Measurements from ENCODE around the gene PALD1. TPM values are rescaled to one million over a fixed set of nuclear protein-coding genes. Genes with fewer than 3 reads are reported as not detected.

The PALD1 gene
- 10 to 100 TPM in 5 of 6 donors, 1 to 10 TPM in 1; 8.9 to 25.4 (median 13.4) TPM for total RNA-seq

GRCh38 chr10:70478191-70479164 lies at the start of gene PALD1:
PALD1 (plus strand) TSS chr10:70478767; CDS start chr10:70525952, 47,185 bp downstream.
- 1% methylated on average over 67 of the region's 110 CpGs; no CpG with 5 or more reads in 1 of the 2 donors for WGBS, 2 donors

GRCh38 chr10:70430493-70431445 lies 47.8 kb upstream of the PALD1 start:
- Histone ChIP-seq H3K4me1 (peaks cover 31 to 37% (median 35%) of the 10 kb centered on the region in 4 donors), H3K27ac (peak overlapping the region; percentile 52 to 76 (median 72))
- ATAC-seq (ENCODE audit: low FRiP score in 2 of 2) = peak; percentile 83 to 86

More at GRCh38 chr10:70478191-70479164, at the start of gene PALD1:
- Histone ChIP-seq H3K27me3 (peaks cover 0 to 10% (median 1%) of the 10 kb centered on the region in 4 donors), H3K4me1 (peaks cover 25 to 64% (median 52%) of the 10 kb centered on the region in 4 donors), H3K36me3 (no peaks in the 10 kb centered on the region), H3K9me3 (no peaks in the 10 kb centered on the region), H3K4me3 (peak within 1 kb of the TSS; percentile 30 to 75 (median 68)), H3K27ac (peak within 1 kb of the TSS; percentile 80 to 91 (median 90))
- ATAC-seq (ENCODE audit: low FRiP score in 2 of 2) (peak; percentile 41 to 74), DNase-seq (peak; percentile 51 to 91)
- TF ChIP-seq POLR2A (IDR thresholded peaks at IDR 0.05) (peak in 2 of 4 donors; percentile 41 to 55), EP300 (IDR thresholded peaks at IDR 0.05) (no peak), POLR2AphosphoS5 (IDR thresholded peaks at IDR 0.05) (peak; percentile 24 to 43)
- TF ChIP-seq, protein P1, sequence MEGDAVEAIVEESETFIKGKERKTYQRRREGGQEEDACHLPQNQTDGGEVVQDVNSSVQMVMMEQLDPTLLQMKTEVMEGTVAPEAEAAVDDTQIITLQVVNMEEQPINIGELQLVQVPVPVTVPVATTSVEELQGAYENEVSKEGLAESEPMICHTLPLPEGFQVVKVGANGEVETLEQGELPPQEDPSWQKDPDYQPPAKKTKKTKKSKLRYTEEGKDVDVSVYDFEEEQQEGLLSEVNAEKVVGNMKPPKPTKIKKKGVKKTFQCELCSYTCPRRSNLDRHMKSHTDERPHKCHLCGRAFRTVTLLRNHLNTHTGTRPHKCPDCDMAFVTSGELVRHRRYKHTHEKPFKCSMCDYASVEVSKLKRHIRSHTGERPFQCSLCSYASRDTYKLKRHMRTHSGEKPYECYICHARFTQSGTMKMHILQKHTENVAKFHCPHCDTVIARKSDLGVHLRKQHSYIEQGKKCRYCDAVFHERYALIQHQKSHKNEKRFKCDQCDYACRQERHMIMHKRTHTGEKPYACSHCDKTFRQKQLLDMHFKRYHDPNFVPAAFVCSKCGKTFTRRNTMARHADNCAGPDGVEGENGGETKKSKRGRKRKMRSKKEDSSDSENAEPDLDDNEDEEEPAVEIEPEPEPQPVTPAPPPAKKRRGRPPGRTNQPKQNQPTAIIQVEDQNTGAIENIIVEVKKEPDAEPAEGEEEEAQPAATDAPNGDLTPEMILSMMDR (IDR thresholded peaks at IDR 0.05) = peak in 4 of 6 experiments; percentile 51 to 65 (median 53)

GRCh38 chr10:70432101-70432500 lies 46.5 kb upstream of the PALD1 start:
- ATAC-seq (ENCODE audit: low FRiP score in 2 of 2) (no peak), DNase-seq (no peak)
- WGBS, 2 donors = 60 to 72% methylated on average over 4 of the region's 4 CpGs
- H3K9me3 ChIP-seq = no peaks in the 10 kb centered on the region
- TF ChIP-seq, protein P1 (IDR thresholded peaks at IDR 0.05) = no peak
- H3K4me3 ChIP-seq = no peak overlapping the region
- peak overlapping the region in 3 of 4 donors; percentile 69 to 76 (median 74) for H3K27ac ChIP-seq
- H3K4me1 ChIP-seq = peaks cover 31 to 37% (median 35%) of the 10 kb centered on the region in 4 donors
- no peaks in the 10 kb centered on the region for H3K27me3 ChIP-seq
- H3K36me3 ChIP-seq = peaks cover 5 to 31% (median 13%) of the 10 kb centered on the region in 4 donors

More at GRCh38 chr10:70430493-70431445, 47.8 kb upstream of the PALD1 start:
- WGBS, 2 donors = 40 to 56% methylated on average over 5 to 6 of the region's 6 CpGs
- DNase-seq = peak in 1 of 2 donors; percentile 85
- Histone ChIP-seq H3K9me3 (no peaks in the 10 kb centered on the region), H3K27me3 (no peaks in the 10 kb centered on the region), H3K36me3 (peaks cover 8 to 44% (median 19%) of the 10 kb centered on the region in 4 donors), H3K4me3 (no peak overlapping the region)
- peak in 2 of 4 donors; percentile 58 to 93 for TF ChIP-seq EP300 (IDR thresholded peaks at IDR 0.05)
- TF ChIP-seq POLR2AphosphoS5 (IDR thresholded peaks at IDR 0.05) = peak; percentile 63 to 67
- TF ChIP-seq, protein P1 (IDR thresholded peaks at IDR 0.05) = peak in 1 of 6 experiments; percentile 36
- TF ChIP-seq POLR2A (IDR thresholded peaks at IDR 0.05) = no peak

GRCh38 chr10:70432561-70433263 lies 45.9 kb upstream of the PALD1 start:
- no peaks in the 10 kb centered on the region for H3K9me3 ChIP-seq
- peaks cover 31 to 37% (median 35%) of the 10 kb centered on the region in 4 donors for H3K4me1 ChIP-seq
- 59 to 62% methylated on average over 6 of the region's 6 CpGs for WGBS, 2 donors
- ATAC-seq (ENCODE audit: low FRiP score in 2 of 2) (no peak), DNase-seq (no peak)
- peaks cover 4 to 25% (median 9%) of the 10 kb centered on the region in 4 donors for H3K36me3 ChIP-seq
- no peaks in the 10 kb centered on the region for H3K27me3 ChIP-seq
- no peak overlapping the region for H3K4me3 ChIP-seq
- TF ChIP-seq EP300 (IDR thresholded peaks at IDR 0.05) = no peak
- no peak for TF ChIP-seq POLR2A (IDR thresholded peaks at IDR 0.05)
- no peak for TF ChIP-seq POLR2AphosphoS5 (IDR thresholded peaks at IDR 0.05)
- TF ChIP-seq, protein P1 (IDR thresholded peaks at IDR 0.05) = no peak
- peak overlapping the region in 2 of 4 donors; percentile 69 to 76 for H3K27ac ChIP-seq

All from upper lobe of left lung (tissue), 6 donors.